Right cardiac atrium (tissue), 5 donors: ENCODE measurements around the gene CDK14. TPM values are rescaled to one million over a fixed set of nuclear protein-coding genes. Genes with fewer than 3 reads are reported as not detected.
A peak's percentile ranks its signal among the peaks of the same experiment; 100 is the strongest.

ENCODE experiments used
- ATAC-seq, 2 donors: fragments of 200-7000 bp; cut with Tn5 transposase; one replicate each; pipeline versions ENCODE4 v1.8.0 to v1.9.1; 2020; ENCODE audit warnings: moderate library complexity in 2 of 2, mild to moderate bottlenecking in 1 of 2
- DNase-seq, 3 donors: peaks; one replicate each; pipeline ENCODE4 v3.0.0-alpha.2; 2020
- H3K27ac ChIP-seq: one replicate; pipeline ENCODE4 v1.5.1; 2013; ENCODE audit warnings: mild to moderate bottlenecking, low read length, control low read depth, moderate library complexity
- H3K27me3 ChIP-seq: one replicate; pipeline ENCODE4 v1.6.1; 2013; ENCODE audit not compliant: control insufficient read depth, insufficient read depth
- H3K4me1 ChIP-seq: one replicate; pipeline ENCODE4 v1.6.1; 2013; ENCODE audit warnings: low read length; ENCODE audit not compliant: control insufficient read depth, insufficient read depth
- H3K4me3 ChIP-seq: one replicate; pipeline ENCODE4 v1.5.1; 2013; ENCODE audit warnings: low read length, control low read depth
- H3K9me3 ChIP-seq: one replicate; pipeline ENCODE4 v1.6.1; 2013; ENCODE audit warnings: low read length; ENCODE audit not compliant: control insufficient read depth
- WGBS: extraction: QIAGEN DNeasy Blood & Tissue Kit; methylation state at CpG from one replicate; pipeline ENCODE4 v1.1.7; 2013; 5-methylcytosine and 5-hydroxymethylcytosine counted together
- intact Hi-C, 4 donors: fragments of 100-400 bp; cut with DNase I; formaldehyde crosslinking; loops; one replicate each; pipeline versions ENCODE4 v1.11.0 to v1.14.0; 2022 to 2023
- polyA plus RNA-seq: library from polyadenylated mRNA; stranded (reverse); fragments of 200-250 nt; gene quantifications from one replicate; pipeline ENCODE4 v1.2.3, GENCODE V29; 2013
- total RNA-seq, 4 donors: library from RNA; stranded (reverse); fragmentation: NEBNext Ultra II Directional; extraction: Animal tissue kit (Norgen Biotek cat#: 25700); gene quantifications; one replicate each; pipeline ENCODE4 v1.2.1, GENCODE V29; 2021
- donor health status: healthy with polysubstance abuse.
- donor health status: DM: no; HTN: yes; CAD: no.
- donor health status: DM: no; HTN: no; CAD: no.
- donor health status: DM: no; HTN: yes; CAD: no; lungs with severe emphysema.
- donor health status: DM: yes; HTN: yes; CAD: no.

The CDK14 gene
- total and polyA plus RNA-seq, 5 donors = 10.7 to 93.1 (median 59.6) TPM

- Histone ChIP-seq H3K27me3 (no peaks in the 10 kb centered on the region), H3K27ac (no peak overlapping the region), H3K9me3 (no peaks in the 10 kb centered on the region), H3K4me3 (no peak overlapping the region), H3K4me1 (no peaks in the 10 kb centered on the region)
- intact Hi-C loops = no loop called here
- ATAC-seq (no peak), DNase-seq (no peak)
- 74% methylated on average over 2 of the region's 2 CpGs for WGBS
These were observed 590.9 kb downstream of the CDK14 start for GRCh38 chr7:91187061-91187460.

GRCh38 chr7:91191771-91192170 lies 595.6 kb downstream of the CDK14 start:
- ATAC-seq = no peak
- 91% methylated on average over 3 of the region's 3 CpGs for WGBS
- H3K27me3 ChIP-seq = no peaks in the 10 kb centered on the region
- peaks cover 2% of the 10 kb centered on the region for H3K4me1 ChIP-seq
- no peak overlapping the region for H3K4me3 ChIP-seq
- intact Hi-C loops = no loop called here
- no peaks in the 10 kb centered on the region for H3K9me3 ChIP-seq
- no peak for DNase-seq
- no peak overlapping the region for H3K27ac ChIP-seq

- no peak overlapping the region for H3K27ac ChIP-seq
- intact Hi-C loops = no loop called here
- WGBS = 77% methylated on average over 1 of the region's 1 CpG
- no peak overlapping the region for H3K4me3 ChIP-seq
- no peak for DNase-seq
- H3K9me3 ChIP-seq = no peaks in the 10 kb centered on the region
- ATAC-seq = no peak
- H3K4me1 ChIP-seq = peaks cover 2% of the 10 kb centered on the region
- H3K27me3 ChIP-seq = no peaks in the 10 kb centered on the region
These were observed 597.0 kb downstream of the CDK14 start for GRCh38 chr7:91193141-91193540.

- Histone ChIP-seq H3K27ac (no peak overlapping the region), H3K4me3 (no peak overlapping the region), H3K27me3 (no peaks in the 10 kb centered on the region), H3K4me1 (peaks cover 2% of the 10 kb centered on the region), H3K9me3 (no peaks in the 10 kb centered on the region)
- intact Hi-C loops = no loop called here
- ATAC-seq (peak in 1 of 2 donors; percentile 64), DNase-seq (no peak)
These were observed 598.7 kb downstream of the CDK14 start for GRCh38 chr7:91194841-91195240.

- Histone ChIP-seq H3K4me1 (peaks cover 2% of the 10 kb centered on the region), H3K27ac (no peak overlapping the region), H3K27me3 (no peaks in the 10 kb centered on the region), H3K9me3 (no peaks in the 10 kb centered on the region), H3K4me3 (no peak overlapping the region)
- no peak for ATAC-seq
- intact Hi-C loops = no loop called here
- WGBS = 64% methylated on average over 2 of the region's 2 CpGs
- DNase-seq = no peak
These were observed 599.9 kb downstream of the CDK14 start for GRCh38 chr7:91196058-91196457.

- DNase-seq = no peak
- Histone ChIP-seq H3K9me3 (no peaks in the 10 kb centered on the region), H3K27ac (no peak overlapping the region), H3K27me3 (no peaks in the 10 kb centered on the region), H3K4me3 (no peak overlapping the region), H3K4me1 (peaks cover 2% of the 10 kb centered on the region)
- intact Hi-C loops = no loop called here
- ATAC-seq = no peak
- 69% methylated on average over 3 of the region's 3 CpGs for WGBS
These were observed 602.2 kb downstream of the CDK14 start for GRCh38 chr7:91198371-91198770.

- peaks cover 2% of the 10 kb centered on the region for H3K4me1 ChIP-seq
- intact Hi-C loops = no loop called here
- no peak for ATAC-seq
- no peaks in the 10 kb centered on the region for H3K9me3 ChIP-seq
- no peaks in the 10 kb centered on the region for H3K27me3 ChIP-seq
- H3K4me3 ChIP-seq = no peak overlapping the region
- no peak overlapping the region for H3K27ac ChIP-seq
- DNase-seq = no peak
These were observed 603.5 kb downstream of the CDK14 start for GRCh38 chr7:91199601-91200000.

- H3K4me3 ChIP-seq = no peak overlapping the region
- H3K9me3 ChIP-seq = no peaks in the 10 kb centered on the region
- H3K4me1 ChIP-seq = no peaks in the 10 kb centered on the region
- intact Hi-C loops = no loop called here
- DNase-seq (no peak), ATAC-seq (no peak)
- WGBS = 75% methylated on average over 9 of the region's 9 CpGs
- H3K27me3 ChIP-seq = no peaks in the 10 kb centered on the region
- no peak overlapping the region for H3K27ac ChIP-seq
These were observed 605.5 kb downstream of the CDK14 start for GRCh38 chr7:91201442-91202113.

GRCh38 chr7:91206361-91206960 lies 610.3 kb downstream of the CDK14 start:
- intact Hi-C loops = no loop called here

GRCh38 chr7:91212582-91212981 lies 616.5 kb downstream of the CDK14 start:
- ATAC-seq (peak; percentile 63 to 76), DNase-seq (no peak)
- intact Hi-C loops = no loop called here
- no peaks in the 10 kb centered on the region for H3K27me3 ChIP-seq
- H3K4me3 ChIP-seq = no peak overlapping the region
- 80% methylated on average over 7 of the region's 7 CpGs for WGBS
- H3K9me3 ChIP-seq = no peaks in the 10 kb centered on the region
- H3K4me1 ChIP-seq = no peaks in the 10 kb centered on the region
- no peak overlapping the region for H3K27ac ChIP-seq

More at GRCh38 chr7:91206361-91206960, 610.3 kb downstream of the CDK14 start:
- 63% methylated on average over 6 of the region's 6 CpGs for WGBS
- DNase-seq (no peak), ATAC-seq (no peak)
- Histone ChIP-seq H3K27ac (no peak overlapping the region), H3K4me3 (no peak overlapping the region), H3K9me3 (no peaks in the 10 kb centered on the region), H3K4me1 (no peaks in the 10 kb centered on the region), H3K27me3 (no peaks in the 10 kb centered on the region)

- ATAC-seq (no peak), DNase-seq (no peak)
- Histone ChIP-seq H3K27ac (no peak overlapping the region), H3K4me1 (no peaks in the 10 kb centered on the region), H3K9me3 (no peaks in the 10 kb centered on the region), H3K4me3 (no peak overlapping the region), H3K27me3 (no peaks in the 10 kb centered on the region)
- intact Hi-C loops = no loop called here
- 67% methylated on average over 2 of the region's 2 CpGs for WGBS
These were observed 630.3 kb downstream of the CDK14 start for GRCh38 chr7:91226411-91226810.

GRCh38 chr7:91228327-91228726 lies 632.2 kb downstream of the CDK14 start:
- WGBS = 85% methylated on average over 2 of the region's 2 CpGs

More at GRCh38 chr7:91228327-91228726, 632.2 kb downstream of the CDK14 start:
- Histone ChIP-seq H3K4me1 (no peaks in the 10 kb centered on the region), H3K27ac (no peak overlapping the region), H3K4me3 (no peak overlapping the region), H3K27me3 (no peaks in the 10 kb centered on the region), H3K9me3 (no peaks in the 10 kb centered on the region)
- DNase-seq (no peak), ATAC-seq (no peak)
- intact Hi-C loops = no loop called here
